HEK293 (cell line): ENCODE data around the gene LRRC8D.

Experiments
- CTCF ChIP-seq: fragments of 450-650 bp; formaldehyde crosslinking; IDR thresholded peaks from 2 replicates; pipeline ENCODE4 v1.5.1; 2016; ENCODE audit warnings: missing biosample characterization, missing genetic modification characterization
- FEZF1 ChIP-seq: fragments of 450-650 bp; formaldehyde crosslinking; IDR thresholded peaks from 2 replicates; pipeline ENCODE4 v1.5.1; 2016; ENCODE audit warnings: missing biosample characterization, missing genetic modification characterization
- HOXA7 ChIP-seq: sonication (generic); formaldehyde crosslinking; IDR thresholded peaks from 2 replicates; pipeline ENCODE4 v1.8.1; 2022; ENCODE audit warnings: missing genetic modification reagents, borderline replicate concordance
- KLF16 ChIP-seq: fragments of 450-650 bp; formaldehyde crosslinking; IDR thresholded peaks from 2 replicates; pipeline ENCODE4 v1.5.1; 2017; ENCODE audit warnings: missing biosample characterization, missing genetic modification characterization

- TF ChIP-seq HOXA7 (no peak), CTCF (tag by site-specific recombination) (no peak), FEZF1 (tag by site-specific recombination) (no peak), KLF16 (tag by site-specific recombination) (no peak)
Observed at GRCh38 chr1:89965193-89965768, 144.4 kb downstream of the LRRC8D start.
